ENCODE measurements around the gene SLC16A6.

- no peak for TF ChIP-seq CTCF (conservative IDR thresholded peaks at IDR 0.05 in 1 of 2, IDR thresholded peaks at IDR 0.05 in 1 of 2; ENCODE audit: extremely low read depth in 1 of 2, insufficient read depth in 1 of 2, low read depth in 1 of 2, low read length in 2 of 2)
- TF ChIP-seq EZH2 (IDR thresholded peaks at IDR 0.05; ENCODE audit: borderline replicate concordance, low read length), result no peak
These were observed 14.2 kb upstream of the SLC16A6 start for GRCh38 chr17:68305142-68305541.
